Measurements from ENCODE around the gene HLA-C. TPM values are rescaled to one million over a fixed set of nuclear protein-coding genes. Genes with fewer than 3 reads are reported as not detected.

The HLA-C gene
- total and polyA plus RNA-seq, 7 donors: 129 to 907 (median 349) TPM

GRCh38 chr6:31300797-31301196 lies 28.9 kb upstream of the HLA-C start:
- 55 to 72% methylated on average over 4 of the region's 4 CpGs for WGBS, 2 donors

GRCh38 chr6:31299947-31300346 lies 28.1 kb upstream of the HLA-C start:
- TF ChIP-seq EP300 (IDR thresholded peaks at IDR 0.05) (no peak), POLR2A (IDR thresholded peaks at IDR 0.05) (no peak), POLR2AphosphoS5 (IDR thresholded peaks at IDR 0.05) (no peak), CTCF (IDR thresholded peaks at IDR 0.05) (no peak)
- intact Hi-C loops (cut with DNase I): no loop called here

More at GRCh38 chr6:31300797-31301196, 28.9 kb upstream of the HLA-C start:
- Histone ChIP-seq H3K9me3 (peaks cover 0 to 2% (median 0%) of the 10 kb centered on the region in 4 donors), H3K27me3 (peaks cover 0 to 18% (median 4%) of the 10 kb centered on the region in 3 donors), H3K36me3 (no peaks in the 10 kb centered on the region), H3K4me3 (no peak overlapping the region), H3K4me1 (no peaks in the 10 kb centered on the region), H3K27ac (no peak overlapping the region)
- DNase-seq: no peak
- intact Hi-C loops (cut with DNase I): no loop called here
- TF ChIP-seq EP300 (IDR thresholded peaks at IDR 0.05) (no peak), POLR2AphosphoS5 (IDR thresholded peaks at IDR 0.05) (no peak), POLR2A (IDR thresholded peaks at IDR 0.05) (no peak), CTCF (IDR thresholded peaks at IDR 0.05) (no peak)

GRCh38 chr6:31299511-31299910 lies 27.6 kb upstream of the HLA-C start:
- DNase-seq: no peak
- no peak overlapping the region for H3K27ac ChIP-seq
- no peaks in the 10 kb centered on the region for H3K36me3 ChIP-seq
- peaks cover 0 to 18% (median 4%) of the 10 kb centered on the region in 3 donors for H3K27me3 ChIP-seq
- peaks cover 0 to 2% (median 0%) of the 10 kb centered on the region in 4 donors for H3K9me3 ChIP-seq
- no peak overlapping the region for H3K4me3 ChIP-seq
- no peak for TF ChIP-seq POLR2A (IDR thresholded peaks at IDR 0.05)
- no peak for TF ChIP-seq POLR2AphosphoS5 (IDR thresholded peaks at IDR 0.05)
- no peak for TF ChIP-seq CTCF (IDR thresholded peaks at IDR 0.05)
- TF ChIP-seq EP300 (IDR thresholded peaks at IDR 0.05): no peak
- no peaks in the 10 kb centered on the region for H3K4me1 ChIP-seq
- intact Hi-C loops (cut with DNase I): no loop called here
- 6 to 25% methylated on average over 2 of the region's 2 CpGs for WGBS, 2 donors

More at GRCh38 chr6:31299947-31300346, 28.1 kb upstream of the HLA-C start:
- DNase-seq: no peak
- peaks cover 0 to 2% (median 0%) of the 10 kb centered on the region in 4 donors for H3K9me3 ChIP-seq
- peaks cover 0 to 18% (median 4%) of the 10 kb centered on the region in 3 donors for H3K27me3 ChIP-seq
- no peaks in the 10 kb centered on the region for H3K4me1 ChIP-seq
- no peaks in the 10 kb centered on the region for H3K36me3 ChIP-seq
- 49 to 71% methylated on average over 3 of the region's 3 CpGs for WGBS, 2 donors
- no peak overlapping the region for H3K4me3 ChIP-seq
- no peak overlapping the region for H3K27ac ChIP-seq

- intact Hi-C loops (cut with DNase I): no loop called here
- TF ChIP-seq POLR2A (IDR thresholded peaks at IDR 0.05): no peak
- no peak for TF ChIP-seq CTCF (IDR thresholded peaks at IDR 0.05)
- no peak for TF ChIP-seq EP300 (IDR thresholded peaks at IDR 0.05)
- TF ChIP-seq POLR2AphosphoS5 (IDR thresholded peaks at IDR 0.05): no peak
- WGBS, 2 donors: 57 to 62% methylated on average over 3 of the region's 3 CpGs
- H3K4me1 ChIP-seq: no peaks in the 10 kb centered on the region
- H3K27me3 ChIP-seq: peaks cover 0 to 35% (median 4%) of the 10 kb centered on the region in 3 donors
- no peaks in the 10 kb centered on the region for H3K36me3 ChIP-seq
- H3K27ac ChIP-seq: no peak overlapping the region
- H3K9me3 ChIP-seq: peaks cover 0 to 2% (median 0%) of the 10 kb centered on the region in 4 donors
- no peak for DNase-seq
- no peak overlapping the region for H3K4me3 ChIP-seq
Measured at GRCh38 chr6:31294056-31294455, 22.2 kb upstream of the HLA-C start.

- Histone ChIP-seq H3K4me3 (no peak overlapping the region), H3K36me3 (no peaks in the 10 kb centered on the region), H3K27ac (no peak overlapping the region), H3K9me3 (peaks cover 0 to 2% (median 0%) of the 10 kb centered on the region in 4 donors), H3K27me3 (peaks cover 0 to 32% (median 4%) of the 10 kb centered on the region in 3 donors), H3K4me1 (no peaks in the 10 kb centered on the region)
- whole genome bisulfite sequencing, 2 donors: 18 to 43% methylated on average over 5 of the region's 5 CpGs
- no peak for DNase-seq
- TF ChIP-seq POLR2AphosphoS5 (IDR thresholded peaks at IDR 0.05) (no peak), POLR2A (IDR thresholded peaks at IDR 0.05) (no peak), EP300 (IDR thresholded peaks at IDR 0.05) (no peak), CTCF (IDR thresholded peaks at IDR 0.05) (no peak)
- intact Hi-C loops (cut with DNase I): no loop called here
Measured at GRCh38 chr6:31293343-31293742, 21.5 kb upstream of the HLA-C start.

Data from sigmoid colon (tissue), 7 donors.